Measurements from ENCODE around the gene ACADVL.

- TF ChIP-seq USF1 (IDR thresholded peaks at IDR 0.05; ENCODE audit: borderline replicate concordance, low read depth): no peak
- TF ChIP-seq JUND (IDR thresholded peaks at IDR 0.05): no peak
- TF ChIP-seq, protein P1, sequence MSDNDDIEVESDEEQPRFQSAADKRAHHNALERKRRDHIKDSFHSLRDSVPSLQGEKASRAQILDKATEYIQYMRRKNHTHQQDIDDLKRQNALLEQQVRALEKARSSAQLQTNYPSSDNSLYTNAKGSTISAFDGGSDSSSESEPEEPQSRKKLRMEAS (IDR thresholded peaks at IDR 0.05; ENCODE audit: low read depth): no peak
- no peak for TF ChIP-seq CTCF (IDR thresholded peaks at IDR 0.05)
- TF ChIP-seq USF2 (IDR thresholded peaks at IDR 0.05; ENCODE audit: borderline replicate concordance, low read depth, low read length): no peak
- no peak for TF ChIP-seq FOXJ3 (CRISPR knock-in tag; IDR thresholded peaks at IDR 0.05)
- TF ChIP-seq RXRA (IDR thresholded peaks at IDR 0.05; ENCODE audit: borderline replicate concordance, low read depth): no peak
- TF ChIP-seq RCOR1 (IDR thresholded peaks at IDR 0.05; ENCODE audit: low read length): no peak
- no peak for TF ChIP-seq TAF1 (IDR thresholded peaks at IDR 0.05; ENCODE audit: borderline replicate concordance, low read depth, low read length)
These were observed 7.3 kb downstream of the ACADVL start for GRCh38 chr17:7226721-7227710.
